Measurements from ENCODE around the gene CHRFAM7A.
"Not testable (repeated sequence)": the region's sequence is repeated elsewhere in the genome, so short reads cannot be mapped to it uniquely, and the experiment has no call there.

CHRFAM7A gene

GRCh38 chr15:30315704-30316103 is 77.6 kb downstream of the CHRFAM7A start:
- not testable (repeated sequence) for DNase-seq (ENCODE audit: low spot score)

DNA sequence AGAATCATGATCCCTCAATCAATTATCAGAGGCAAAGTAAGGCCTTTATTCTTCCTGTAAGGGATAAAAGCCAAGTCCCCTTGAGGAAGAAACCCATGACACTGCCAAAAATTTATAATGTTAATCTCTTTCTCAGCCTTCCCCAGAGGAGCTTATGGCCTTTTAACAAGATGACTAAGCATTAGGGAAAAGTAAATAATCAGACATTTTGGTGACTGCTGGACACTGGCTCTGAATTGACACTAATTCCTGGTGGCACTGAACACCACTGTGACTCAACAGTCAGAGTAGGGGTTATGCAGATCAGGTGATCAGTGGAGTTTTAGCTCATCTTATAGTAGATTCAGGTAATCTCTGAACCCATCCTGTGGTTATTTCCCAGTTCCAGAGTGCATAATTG is 82.8 kb downstream of the CHRFAM7A start:
- not testable (repeated sequence) for DNase-seq (ENCODE audit: low spot score)

Data from NAMALWA (cell line).